HepG2 (cell line): ENCODE measurements around the gene SPIRE1. TPM values are rescaled to one million over a fixed set of nuclear protein-coding genes. Genes with fewer than 3 reads are reported as not detected.

Experiments used
- ATAC-seq: fragments of 200-7000 bp; cut with Tn5 transposase; 3 replicates; pipeline ENCODE4 v1.9.1; 2020; ENCODE audit warnings: mild to moderate bottlenecking, moderate library complexity
- BruUV-seq: library from RNA; stranded (reverse); fragments of 400-500 nt; replicated peaks from 2 replicates; lab custom pipeline; 2021; lab: Mats Ljungman, UMichigan
- CTCF ChIA-PET: fragments of 300-600 bp; formaldehyde crosslinking; extraction: SDS; loops from one replicate; lab custom pipeline; 2021; ENCODE audit warnings: low total read pairs, inconsistent platforms, low intra/inter-chr PET ratio; lab: Yijun Ruan, JAX
- POLR2A ChIA-PET: fragments of 350-600 bp; sonication (Branson Sonifier 250); formaldehyde crosslinking; loops from one replicate; lab custom pipeline; 2020; ENCODE audit warnings: antibody characterized with exemption, inconsistent platforms; lab: Yijun Ruan, JAX
- DNase-seq: peaks from one replicate; pipeline ENCODE4 v3.0.0-alpha.2; 2015; ENCODE audit warnings: low spot score
- FAIRE-seq: peaks from 3 replicates; lab custom pipeline; 2011; peaks lifted over from hg19 to GRCh38; lab: Jason Lieb, UNC
- H2AFZ ChIP-seq: one replicate; pipeline ENCODE4 v1.6.1; 2011; ENCODE audit warnings: low read length, inconsistent platforms
- H3K27ac ChIP-seq: fragments of 300-600 bp; 3 replicates; pipeline ENCODE4 v1.8.0; 2011; ENCODE audit warnings: mixed run types, mild to moderate bottlenecking, mixed read lengths, low read length, inconsistent platforms; ENCODE audit not compliant: insufficient read depth; ENCODE audit errors: extremely low read length
- H3K27me3 ChIP-seq, 2 experiments: fragments of 200-600 bp in 1 of 2; 2 replicates in 1 of 2; 3 replicates in 1 of 2; pipeline versions ENCODE4 v1.6.0 to v1.8.0; 2011; ENCODE audit warnings: low read length in 2 of 2, mild to moderate bottlenecking in 2 of 2, moderate library complexity in 2 of 2, inconsistent platforms in 1 of 2; ENCODE audit not compliant: insufficient read depth in 2 of 2, control insufficient read depth in 1 of 2
- H3K36me3 ChIP-seq, 2 experiments: fragments of 200-600 bp in 1 of 2; replicated peaks in 1 of 2; 2 replicates in 1 of 2; 3 replicates in 1 of 2; pipeline versions ENCODE4 v1.5.1 to v1.8.0; 2011; ENCODE audit warnings: low read length in 2 of 2, inconsistent platforms in 1 of 2; ENCODE audit not compliant: insufficient read depth in 2 of 2, control insufficient read depth in 1 of 2
- H3K4me1 ChIP-seq: 2 replicates; pipeline ENCODE4 v1.5.1; 2012; ENCODE audit warnings: low read length, inconsistent platforms; ENCODE audit not compliant: insufficient read depth
- H3K4me2 ChIP-seq: 2 replicates; pipeline ENCODE4 v1.6.0; 2011; ENCODE audit warnings: low read depth, low read length, inconsistent platforms
- H3K4me3 ChIP-seq, 3 experiments: fragments of 200-600 bp in 1 of 3; sonication (generic), shearing (Covaris generic) in 1 of 3; replicated peaks in 1 of 3; 2 replicates each; pipeline ENCODE4 v1.5.1; 2011 to 2016; ENCODE audit warnings: low read length in 3 of 3, inconsistent platforms in 2 of 3, low read depth in 2 of 3, mild to moderate bottlenecking in 2 of 3, control low read depth in 1 of 3, mixed read lengths in 1 of 3; ENCODE audit not compliant: insufficient read depth in 1 of 3
- H3K79me2 ChIP-seq: one replicate; pipeline ENCODE4 v1.6.1; 2011; ENCODE audit warnings: low read length, inconsistent platforms; ENCODE audit not compliant: insufficient read depth
- H3K9ac ChIP-seq: 2 replicates; pipeline ENCODE4 v1.6.0; 2011; ENCODE audit warnings: mild to moderate bottlenecking, low read depth, low read length, inconsistent platforms; ENCODE audit not compliant: insufficient read depth
- H3K9me3 ChIP-seq: 2 replicates; pipeline ENCODE4 v1.5.1; 2012; ENCODE audit warnings: mild to moderate bottlenecking, low read length
- H4K20me1 ChIP-seq: 2 replicates; pipeline ENCODE4 v1.6.0; 2011; ENCODE audit warnings: inconsistent platforms, mild to moderate bottlenecking, low read length, moderate library complexity; ENCODE audit not compliant: insufficient read depth
- HNF4A ChIP-seq: sonication (generic); formaldehyde crosslinking; IDR thresholded peaks from 2 replicates; pipeline ENCODE4 v1.4.0; 2020; ENCODE audit warnings: missing genetic modification reagents
- KLF11 ChIP-seq: IDR thresholded peaks from 2 replicates; pipeline ENCODE4 v1.6.1; 2016; ENCODE audit warnings: missing compliant biosample characterization
- PHF20 ChIP-seq: sonication (generic); formaldehyde crosslinking; IDR thresholded peaks from 2 replicates; pipeline ENCODE4 v1.5.0; 2020; ENCODE audit warnings: mild to moderate bottlenecking, missing genetic modification reagents
- SAFB2 ChIP-seq: sonication (generic); formaldehyde crosslinking; IDR thresholded peaks from 2 replicates; pipeline ENCODE4 v1.5.1; 2020; ENCODE audit warnings: missing genetic modification reagents, low read depth, mild to moderate bottlenecking, borderline replicate concordance
- ZKSCAN5 ChIP-seq: sonication (generic); formaldehyde crosslinking; IDR thresholded peaks from 2 replicates; pipeline ENCODE4 v1.5.1; 2020; ENCODE audit warnings: mild to moderate bottlenecking, missing genetic modification reagents
- ZNF468 ChIP-seq: sonication (generic); formaldehyde crosslinking; IDR thresholded peaks from 2 replicates; pipeline ENCODE4 v1.8.0; 2022; ENCODE audit warnings: mild to moderate bottlenecking, moderate library complexity, missing genetic modification reagents
- ZNF564 ChIP-seq: sonication (generic); formaldehyde crosslinking; IDR thresholded peaks from 2 replicates; pipeline ENCODE4 v1.8.1; 2023; ENCODE audit warnings: mild to moderate bottlenecking, missing genetic modification reagents
- WGBS: methylation state at CpG from one replicate; pipeline ENCODE4 v1.1.6; 2017; ENCODE audit warnings: low lambda C conversion rate; 5-methylcytosine and 5-hydroxymethylcytosine counted together
- in situ Hi-C: cut with HindIII; loops from 2 replicates; pipeline ENCODE4 v1.10.0; 2017; ENCODE audit warnings: low pct_unique_long_range_greater_than_20kb; ENCODE audit not compliant: extremely low pct_ligation_motif_present
- intact Hi-C: fragments of 100-400 bp; cut with micrococcal nuclease; formaldehyde crosslinking; loops from one replicate; pipeline ENCODE4 v1.10.0; 2022; ENCODE audit not compliant: unreplicated experiment
- polyA plus RNA-seq, 8 experiments: library from polyadenylated mRNA; depleted of rRNA in 3 of 8; stranded (reverse) in 7 of 8; unstranded in 1 of 8; fragments of >200 nt; fragmentation: Illumina TruSeq in 4 of 8; extraction: Trizol in 4 of 8; gene quantifications; 2 replicates each; pipeline versions ENCODE4 v1.2.1 to v1.2.3, GENCODE V29; 2011 to 2016; ENCODE audit warnings: low read depth in 4 of 8, missing spikeins in 1 of 8, mixed read lengths in 1 of 8; ENCODE audit not compliant: insufficient read depth in 1 of 8
- total RNA-seq, 5 experiments: library from RNA; depleted of rRNA; stranded (reverse); fragments of >200 nt; fragmentation: Illumina TruSeq; extraction: Trizol; gene quantifications; 2 replicates each; pipeline ENCODE4 v1.2.3, GENCODE V29; 2016; ENCODE audit warnings: low read depth in 1 of 5
- TF ChIP-seq, protein P1 (sequence below): sonication (generic); formaldehyde crosslinking; IDR thresholded peaks from 2 replicates; pipeline ENCODE4 v1.4.0; 2020; ENCODE audit warnings: missing genetic modification reagents
- TF ChIP-seq, protein P2 (sequence below): sonication (generic); formaldehyde crosslinking; IDR thresholded peaks from 2 replicates; pipeline ENCODE4 v1.5.0; 2020; ENCODE audit warnings: missing genetic modification reagents
- TF ChIP-seq, protein P3 (sequence below): fragments of 450-650 bp; IDR thresholded peaks from 2 replicates; pipeline ENCODE4 v1.6.1; 2017
- TF ChIP-seq, protein P4 (sequence below): sonication (generic); formaldehyde crosslinking; IDR thresholded peaks from 2 replicates; pipeline ENCODE4; 2020; ENCODE audit warnings: missing genetic modification reagents, mild to moderate bottlenecking, borderline replicate concordance
- TF ChIP-seq, protein P5 (sequence below): conservative IDR thresholded peaks from 2 replicates; pipeline ENCODE4 v1.6.1; 2018; ENCODE audit warnings: missing genetic modification reagents
- TF ChIP-seq, protein P6 (sequence below): IDR thresholded peaks from 2 replicates; pipeline ENCODE4 v1.6.1; 2016; ENCODE audit warnings: mild to moderate bottlenecking

Gene SPIRE1
- total and polyA plus RNA-seq, 2 of the 13 experiments (the other 11 are each of a cell fraction or from before 2014, with no cell fraction given) = 9.9 to 21.3 TPM

DNA sequence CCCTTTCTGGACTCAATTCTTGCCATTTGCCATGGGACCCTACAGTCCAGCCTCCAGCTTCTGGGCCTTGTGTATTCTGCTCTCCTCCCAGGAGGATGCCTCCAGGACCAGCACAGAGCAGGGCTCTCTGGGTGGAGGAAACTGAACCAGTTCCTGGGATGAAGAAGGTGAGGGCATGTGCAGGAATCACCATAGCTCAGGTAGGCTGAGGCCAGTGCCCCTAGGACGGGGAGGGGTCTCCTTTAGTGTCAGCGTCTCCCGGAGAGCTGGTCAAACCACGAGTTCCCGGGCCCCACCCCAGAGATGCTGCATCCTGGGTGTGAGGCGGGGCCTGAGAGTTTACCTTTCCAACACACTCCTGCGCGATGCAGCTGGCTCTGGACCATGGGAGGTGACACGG lies 256.0 kb downstream of the SPIRE1 start (continued):
- TF ChIP-seq, protein P1, sequence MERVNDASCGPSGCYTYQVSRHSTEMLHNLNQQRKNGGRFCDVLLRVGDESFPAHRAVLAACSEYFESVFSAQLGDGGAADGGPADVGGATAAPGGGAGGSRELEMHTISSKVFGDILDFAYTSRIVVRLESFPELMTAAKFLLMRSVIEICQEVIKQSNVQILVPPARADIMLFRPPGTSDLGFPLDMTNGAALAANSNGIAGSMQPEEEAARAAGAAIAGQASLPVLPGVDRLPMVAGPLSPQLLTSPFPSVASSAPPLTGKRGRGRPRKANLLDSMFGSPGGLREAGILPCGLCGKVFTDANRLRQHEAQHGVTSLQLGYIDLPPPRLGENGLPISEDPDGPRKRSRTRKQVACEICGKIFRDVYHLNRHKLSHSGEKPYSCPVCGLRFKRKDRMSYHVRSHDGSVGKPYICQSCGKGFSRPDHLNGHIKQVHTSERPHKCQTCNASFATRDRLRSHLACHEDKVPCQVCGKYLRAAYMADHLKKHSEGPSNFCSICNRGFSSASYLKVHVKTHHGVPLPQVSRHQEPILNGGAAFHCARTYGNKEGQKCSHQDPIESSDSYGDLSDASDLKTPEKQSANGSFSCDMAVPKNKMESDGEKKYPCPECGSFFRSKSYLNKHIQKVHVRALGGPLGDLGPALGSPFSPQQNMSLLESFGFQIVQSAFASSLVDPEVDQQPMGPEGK (CRISPR knock-in tag) = no peak
- TF ChIP-seq, protein P2, sequence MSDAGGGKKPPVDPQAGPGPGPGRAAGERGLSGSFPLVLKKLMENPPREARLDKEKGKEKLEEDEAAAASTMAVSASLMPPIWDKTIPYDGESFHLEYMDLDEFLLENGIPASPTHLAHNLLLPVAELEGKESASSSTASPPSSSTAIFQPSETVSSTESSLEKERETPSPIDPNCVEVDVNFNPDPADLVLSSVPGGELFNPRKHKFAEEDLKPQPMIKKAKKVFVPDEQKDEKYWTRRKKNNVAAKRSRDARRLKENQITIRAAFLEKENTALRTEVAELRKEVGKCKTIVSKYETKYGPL (CRISPR knock-in tag) = no peak
- TF ChIP-seq SAFB2 (CRISPR knock-in tag) (no peak), ZNF564 (no peak), KLF11 (CRISPR knock-in tag) (no peak), ZKSCAN5 (CRISPR knock-in tag) (no peak)
- TF ChIP-seq, protein P3, sequence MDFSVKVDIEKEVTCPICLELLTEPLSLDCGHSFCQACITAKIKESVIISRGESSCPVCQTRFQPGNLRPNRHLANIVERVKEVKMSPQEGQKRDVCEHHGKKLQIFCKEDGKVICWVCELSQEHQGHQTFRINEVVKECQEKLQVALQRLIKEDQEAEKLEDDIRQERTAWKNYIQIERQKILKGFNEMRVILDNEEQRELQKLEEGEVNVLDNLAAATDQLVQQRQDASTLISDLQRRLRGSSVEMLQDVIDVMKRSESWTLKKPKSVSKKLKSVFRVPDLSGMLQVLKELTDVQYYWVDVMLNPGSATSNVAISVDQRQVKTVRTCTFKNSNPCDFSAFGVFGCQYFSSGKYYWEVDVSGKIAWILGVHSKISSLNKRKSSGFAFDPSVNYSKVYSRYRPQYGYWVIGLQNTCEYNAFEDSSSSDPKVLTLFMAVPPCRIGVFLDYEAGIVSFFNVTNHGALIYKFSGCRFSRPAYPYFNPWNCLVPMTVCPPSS = no peak
- TF ChIP-seq, all 625 proteins: peak for 0

DNA sequence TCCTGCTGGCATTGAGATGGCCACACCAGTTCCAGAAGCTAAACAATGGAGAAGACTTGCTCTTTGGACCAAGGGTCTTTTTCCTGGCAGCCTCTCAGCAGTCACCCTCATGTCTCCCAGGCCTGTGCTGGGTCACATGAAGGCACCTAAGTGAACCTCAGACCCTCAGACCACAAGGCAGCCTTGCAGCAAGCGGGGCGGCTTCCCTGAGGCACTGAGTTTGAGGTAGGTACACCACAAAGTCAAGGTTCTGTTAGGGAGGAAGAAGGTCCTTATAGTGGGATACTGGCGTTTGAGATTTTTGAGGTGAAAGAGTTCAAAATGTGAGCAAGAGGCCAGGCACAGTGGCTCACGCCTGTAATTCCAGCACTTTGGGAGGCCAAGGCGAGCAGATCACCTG lies 258.7 kb downstream of the SPIRE1 start:
- H3K36me3 ChIP-seq = no peaks in the 10 kb centered on the region
- H4K20me1 ChIP-seq = no peaks in the 10 kb centered on the region
- CTCF ChIA-PET = no interaction called here
- H3K9ac ChIP-seq = no peak overlapping the region
- no peaks in the 10 kb centered on the region for H3K79me2 ChIP-seq
- WGBS = 36% methylated on average over 4 of the region's 5 CpGs
- peak overlapping the region; percentile 29; the same call in 1 of the 2 replicates for H3K4me2 ChIP-seq
- ATAC-seq (no peak), DNase-seq (no peak), FAIRE-seq (no peak)
- no peak overlapping the region for H3K27ac ChIP-seq
- no peak overlapping the region for H2AFZ ChIP-seq
- H3K4me1 ChIP-seq = peaks cover 75% of the 10 kb centered on the region
- H3K4me3 ChIP-seq = no peak overlapping the region
- POLR2A ChIA-PET = no interaction called here
- H3K9me3 ChIP-seq = no peaks in the 10 kb centered on the region
- H3K27me3 ChIP-seq = peaks cover 0 to 20% of the 10 kb centered on the region in 2 experiments; a peak in 1 of 5 replicates
- in situ Hi-C loops = loop anchor here (10.0 to 25.0 kb wide), 2 partner anchors 136 to 538 kb away; partner anchors contain the start of gene SEH1L
- no TSS peak for BruUV-seq
- intact Hi-C loops = loop anchor here (10.0 kb wide), 2 partner anchors 136 to 536 kb away; no protein-coding TSS in a partner anchor
- TF ChIP-seq ZNF468 (CRISPR knock-in tag) (no peak), PHF20 (CRISPR knock-in tag) (no peak), HNF4A (CRISPR knock-in tag) (peak; percentile 47)
- TF ChIP-seq, protein P4, sequence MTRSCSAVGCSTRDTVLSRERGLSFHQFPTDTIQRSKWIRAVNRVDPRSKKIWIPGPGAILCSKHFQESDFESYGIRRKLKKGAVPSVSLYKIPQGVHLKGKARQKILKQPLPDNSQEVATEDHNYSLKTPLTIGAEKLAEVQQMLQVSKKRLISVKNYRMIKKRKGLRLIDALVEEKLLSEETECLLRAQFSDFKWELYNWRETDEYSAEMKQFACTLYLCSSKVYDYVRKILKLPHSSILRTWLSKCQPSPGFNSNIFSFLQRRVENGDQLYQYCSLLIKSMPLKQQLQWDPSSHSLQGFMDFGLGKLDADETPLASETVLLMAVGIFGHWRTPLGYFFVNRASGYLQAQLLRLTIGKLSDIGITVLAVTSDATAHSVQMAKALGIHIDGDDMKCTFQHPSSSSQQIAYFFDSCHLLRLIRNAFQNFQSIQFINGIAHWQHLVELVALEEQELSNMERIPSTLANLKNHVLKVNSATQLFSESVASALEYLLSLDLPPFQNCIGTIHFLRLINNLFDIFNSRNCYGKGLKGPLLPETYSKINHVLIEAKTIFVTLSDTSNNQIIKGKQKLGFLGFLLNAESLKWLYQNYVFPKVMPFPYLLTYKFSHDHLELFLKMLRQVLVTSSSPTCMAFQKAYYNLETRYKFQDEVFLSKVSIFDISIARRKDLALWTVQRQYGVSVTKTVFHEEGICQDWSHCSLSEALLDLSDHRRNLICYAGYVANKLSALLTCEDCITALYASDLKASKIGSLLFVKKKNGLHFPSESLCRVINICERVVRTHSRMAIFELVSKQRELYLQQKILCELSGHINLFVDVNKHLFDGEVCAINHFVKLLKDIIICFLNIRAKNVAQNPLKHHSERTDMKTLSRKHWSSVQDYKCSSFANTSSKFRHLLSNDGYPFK = no peak
- TF ChIP-seq, protein P5, sequence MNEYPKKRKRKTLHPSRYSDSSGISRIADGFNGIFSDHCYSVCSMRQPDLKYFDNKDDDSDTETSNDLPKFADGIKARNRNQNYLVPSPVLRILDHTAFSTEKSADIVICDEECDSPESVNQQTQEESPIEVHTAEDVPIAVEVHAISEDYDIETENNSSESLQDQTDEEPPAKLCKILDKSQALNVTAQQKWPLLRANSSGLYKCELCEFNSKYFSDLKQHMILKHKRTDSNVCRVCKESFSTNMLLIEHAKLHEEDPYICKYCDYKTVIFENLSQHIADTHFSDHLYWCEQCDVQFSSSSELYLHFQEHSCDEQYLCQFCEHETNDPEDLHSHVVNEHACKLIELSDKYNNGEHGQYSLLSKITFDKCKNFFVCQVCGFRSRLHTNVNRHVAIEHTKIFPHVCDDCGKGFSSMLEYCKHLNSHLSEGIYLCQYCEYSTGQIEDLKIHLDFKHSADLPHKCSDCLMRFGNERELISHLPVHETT (CRISPR knock-in tag) = no peak
- TF ChIP-seq, protein P6, sequence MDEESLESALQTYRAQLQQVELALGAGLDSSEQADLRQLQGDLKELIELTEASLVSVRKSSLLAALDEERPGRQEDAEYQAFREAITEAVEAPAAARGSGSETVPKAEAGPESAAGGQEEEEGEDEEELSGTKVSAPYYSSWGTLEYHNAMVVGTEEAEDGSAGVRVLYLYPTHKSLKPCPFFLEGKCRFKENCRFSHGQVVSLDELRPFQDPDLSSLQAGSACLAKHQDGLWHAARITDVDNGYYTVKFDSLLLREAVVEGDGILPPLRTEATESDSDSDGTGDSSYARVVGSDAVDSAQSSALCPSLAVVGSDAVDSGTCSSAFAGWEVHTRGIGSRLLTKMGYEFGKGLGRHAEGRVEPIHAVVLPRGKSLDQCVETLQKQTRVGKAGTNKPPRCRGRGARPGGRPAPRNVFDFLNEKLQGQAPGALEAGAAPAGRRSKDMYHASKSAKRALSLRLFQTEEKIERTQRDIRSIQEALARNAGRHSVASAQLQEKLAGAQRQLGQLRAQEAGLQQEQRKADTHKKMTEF (CRISPR knock-in tag) = no peak
